ENCODE data around the gene JMJD1C.

The JMJD1C gene

DNA sequence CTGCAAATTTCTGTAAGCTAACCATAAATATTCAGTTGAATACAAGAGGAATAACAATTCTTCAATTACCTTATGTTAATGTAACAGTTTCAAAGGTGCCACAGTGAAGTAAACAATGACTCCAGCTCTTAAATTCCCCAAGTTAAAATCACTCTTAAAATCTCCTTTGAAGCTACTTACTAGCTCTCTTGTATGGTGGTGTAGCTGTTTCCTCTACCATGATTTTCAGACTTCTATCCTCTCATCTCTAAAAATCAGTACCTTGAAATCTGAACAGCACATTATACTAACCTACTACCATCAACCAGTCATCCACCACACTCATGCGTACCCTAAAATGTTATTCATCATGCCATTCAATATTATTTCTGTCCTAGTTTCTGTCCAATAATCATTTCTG, 29.6 kb downstream of the JMJD1C start:
- DNase-seq (ENCODE audit: low read depth in 3 of 3): no peak

DNA sequence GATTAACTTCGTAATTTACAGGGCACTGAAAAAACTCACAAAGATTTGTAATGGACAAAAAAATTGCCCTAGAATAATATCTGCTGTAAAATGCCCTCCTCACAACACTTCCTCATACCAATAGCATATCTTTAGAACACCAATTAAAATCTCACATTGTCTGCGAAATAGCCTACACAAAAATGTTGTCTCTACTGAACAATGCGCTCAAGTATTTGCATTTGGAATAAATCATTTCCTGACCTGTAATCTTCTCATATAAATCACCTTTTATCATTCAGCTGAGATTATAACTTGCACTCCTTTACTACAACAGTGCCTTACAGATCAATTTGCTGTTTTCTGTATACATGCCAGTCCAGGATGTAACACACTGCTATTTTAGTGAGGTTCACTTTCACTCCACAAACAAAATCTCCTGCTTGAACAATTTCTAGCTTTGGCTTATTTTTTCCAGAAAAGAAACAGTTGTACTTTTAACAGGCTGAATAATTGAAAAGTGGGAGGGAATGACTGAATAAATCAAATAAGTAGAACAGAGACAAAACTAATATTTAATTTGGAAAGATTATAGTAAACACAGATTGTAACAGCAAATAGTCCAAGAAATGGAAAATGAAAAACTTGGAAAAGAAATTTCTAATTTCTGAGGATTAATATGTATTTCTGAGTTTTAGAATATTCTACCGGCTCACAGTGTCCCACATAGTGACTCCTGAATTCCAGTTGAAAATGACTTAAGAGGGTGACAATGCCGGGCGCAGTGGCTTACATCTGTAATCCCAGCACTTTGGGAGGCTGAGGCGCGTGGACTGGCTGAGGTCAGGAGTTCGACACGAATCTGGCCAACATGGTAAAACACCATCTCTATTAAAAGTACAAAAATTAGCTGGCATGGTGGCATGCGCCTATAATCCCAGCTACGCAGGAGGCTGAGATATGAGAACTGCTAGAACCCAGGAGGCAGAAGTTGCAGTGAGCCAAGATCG, 30.6 kb downstream of the JMJD1C start:
- DNase-seq (ENCODE audit: low read depth in 3 of 3): no peak

DNA sequence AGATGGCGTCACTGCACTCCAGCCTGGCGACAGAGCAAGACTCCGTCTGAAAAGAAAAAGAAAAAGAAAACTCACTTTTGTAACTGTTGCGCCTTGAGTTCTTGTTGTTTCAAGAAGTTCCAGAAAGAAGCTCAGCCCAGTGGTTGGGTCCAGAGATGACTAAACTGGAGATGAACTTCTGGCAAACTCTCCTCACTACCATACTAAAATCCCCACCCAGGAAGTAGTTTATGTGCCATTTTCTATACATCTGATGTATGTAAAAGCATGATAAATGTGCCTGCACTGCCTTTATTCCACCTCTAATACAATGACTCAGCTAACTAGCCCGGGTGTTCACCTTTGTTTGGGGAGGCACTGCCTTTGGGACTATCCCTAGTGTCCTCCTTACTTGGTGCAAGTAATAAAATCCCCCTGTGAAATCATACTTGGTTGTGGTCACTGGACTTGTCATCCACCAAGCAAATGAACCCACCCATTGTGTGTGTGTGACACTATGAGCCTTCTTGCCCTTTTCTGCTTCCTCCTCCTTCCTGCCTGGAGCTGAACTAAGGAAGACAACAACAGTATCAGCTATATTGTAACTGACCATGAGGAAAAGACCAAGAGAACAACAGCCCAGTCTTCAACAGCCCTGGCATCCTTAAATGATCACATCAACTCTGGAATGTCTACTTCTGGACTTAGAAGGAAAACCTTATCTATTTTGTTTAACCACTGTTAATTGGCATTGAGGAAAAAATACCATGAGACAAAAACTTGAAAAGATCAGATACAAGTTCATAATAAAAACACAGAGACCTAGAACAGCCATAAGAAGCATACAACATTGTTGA, 33.6 kb downstream of the JMJD1C start:
- no peak for DNase-seq (ENCODE audit: low read depth in 3 of 3)

DNA sequence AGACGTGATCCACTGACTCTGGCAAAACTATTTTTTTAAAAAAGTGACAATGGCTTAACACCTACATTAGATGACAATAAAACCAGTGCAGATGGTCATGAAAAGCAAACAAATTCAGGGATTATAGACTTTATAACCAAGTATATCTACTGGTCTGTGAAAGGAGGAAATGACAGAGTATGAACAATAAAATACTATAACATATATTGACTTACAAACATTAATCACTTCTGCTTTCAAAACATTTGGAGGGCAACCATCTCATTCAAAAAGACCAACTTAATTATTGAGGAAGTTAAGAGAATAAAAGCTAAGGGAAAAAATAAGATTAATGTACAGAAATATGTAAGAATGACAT, 34.8 kb downstream of the JMJD1C start:
- no peak for DNase-seq (ENCODE audit: low read depth in 3 of 3)

DNA sequence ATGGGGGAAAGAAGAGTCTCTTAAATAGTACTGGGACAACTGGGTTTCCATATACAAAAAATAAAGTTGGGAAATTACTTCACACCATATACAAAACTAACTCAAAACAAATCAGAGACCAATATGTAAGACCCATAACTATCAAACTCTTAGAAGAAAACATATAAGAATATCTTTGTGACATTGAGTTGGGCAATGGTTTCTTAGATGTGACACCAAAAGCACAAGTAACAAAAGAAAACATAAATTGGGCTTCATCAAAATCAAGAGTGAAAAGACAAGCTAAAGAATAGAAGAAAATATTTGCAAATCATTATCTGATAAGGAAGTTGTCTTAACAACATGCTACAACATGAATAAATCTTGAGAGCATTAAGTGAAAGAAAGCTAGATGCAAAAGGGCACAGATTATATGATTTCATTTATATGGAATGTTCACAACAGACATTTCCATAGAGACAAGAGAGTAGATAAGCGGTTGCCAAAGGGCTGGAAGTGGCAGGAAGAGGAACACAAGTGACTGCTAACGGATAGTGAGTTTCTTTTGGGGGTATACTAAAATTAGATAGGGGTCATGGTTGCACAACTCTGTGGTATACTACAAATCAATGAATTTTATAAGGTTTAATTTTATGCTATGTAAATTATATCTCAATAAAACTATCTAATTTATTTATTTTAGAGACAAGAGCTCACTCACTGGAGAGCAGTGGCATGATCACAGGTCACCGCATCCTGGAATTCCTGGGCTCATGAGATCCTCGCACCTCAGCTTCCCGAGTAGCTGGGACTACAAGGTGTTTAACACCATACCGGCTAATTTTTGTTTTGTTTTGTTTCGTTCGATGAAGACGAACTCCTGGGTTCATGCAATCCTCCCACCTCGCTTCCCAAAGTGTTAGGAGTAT, 35.4 kb downstream of the JMJD1C start:
- DNase-seq (ENCODE audit: low read depth in 3 of 3): no peak

DNA sequence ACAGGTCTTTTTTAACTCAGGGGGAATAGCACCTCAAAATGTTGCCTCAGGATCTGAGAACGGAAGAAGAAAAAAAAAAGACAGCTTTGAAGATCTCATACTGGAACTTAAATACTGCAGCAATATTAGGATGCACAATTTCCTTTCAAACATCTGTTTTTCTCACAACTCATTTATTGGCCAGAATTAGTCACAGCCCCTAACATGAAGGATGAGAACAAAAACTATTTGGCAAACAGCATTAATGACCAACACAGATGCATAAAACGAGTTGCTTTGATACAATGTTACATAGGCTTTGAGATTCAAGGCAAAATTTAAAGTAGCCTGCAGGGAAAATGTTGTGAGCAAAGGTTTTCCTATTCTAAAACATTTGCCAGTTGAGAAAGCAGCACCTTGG, 36.5 kb downstream of the JMJD1C start:
- DNase-seq (ENCODE audit: low read depth in 3 of 3): no peak

DNA sequence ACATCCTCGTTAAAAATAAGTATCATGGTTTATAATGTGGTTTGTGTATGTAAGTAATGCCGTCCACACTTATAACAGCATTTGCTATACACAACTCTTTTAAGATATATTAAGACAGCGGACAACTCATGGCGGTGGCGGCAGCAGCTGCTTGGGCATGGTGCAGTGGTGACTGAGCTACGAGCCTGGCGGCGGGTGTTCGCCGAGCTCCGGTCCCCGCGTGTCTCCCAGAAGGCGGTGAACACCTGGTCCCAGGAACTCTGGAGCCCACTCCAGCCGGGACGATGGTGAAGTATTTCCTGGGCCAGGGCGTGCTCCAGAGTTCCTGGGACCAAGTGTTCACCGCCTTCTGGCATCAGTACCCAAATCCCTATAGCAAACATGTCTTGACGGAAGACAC, 38.8 kb downstream of the JMJD1C start:
- DNase-seq (ENCODE audit: low read depth in 3 of 3): no peak

DNA sequence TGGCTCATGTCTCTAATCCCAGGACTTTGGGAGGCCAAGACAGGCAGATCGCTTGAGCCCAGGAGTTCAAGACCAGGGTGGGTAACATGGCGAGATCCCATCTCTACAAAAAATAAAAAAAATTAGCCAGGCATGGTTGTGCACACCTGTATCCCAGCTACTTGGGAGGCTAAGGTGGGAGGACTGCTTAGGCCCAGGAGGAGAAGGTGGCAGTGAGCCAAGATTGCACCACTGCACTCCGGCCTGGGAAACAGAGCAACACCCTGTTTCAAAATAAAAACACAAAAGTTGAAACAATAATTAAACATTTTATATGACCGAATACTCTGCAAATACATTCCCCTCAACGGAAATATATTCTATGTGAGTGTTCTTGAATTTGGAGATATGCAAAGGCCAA, 40.3 kb downstream of the JMJD1C start:
- no peak for DNase-seq (ENCODE audit: low read depth in 3 of 3)

DNA sequence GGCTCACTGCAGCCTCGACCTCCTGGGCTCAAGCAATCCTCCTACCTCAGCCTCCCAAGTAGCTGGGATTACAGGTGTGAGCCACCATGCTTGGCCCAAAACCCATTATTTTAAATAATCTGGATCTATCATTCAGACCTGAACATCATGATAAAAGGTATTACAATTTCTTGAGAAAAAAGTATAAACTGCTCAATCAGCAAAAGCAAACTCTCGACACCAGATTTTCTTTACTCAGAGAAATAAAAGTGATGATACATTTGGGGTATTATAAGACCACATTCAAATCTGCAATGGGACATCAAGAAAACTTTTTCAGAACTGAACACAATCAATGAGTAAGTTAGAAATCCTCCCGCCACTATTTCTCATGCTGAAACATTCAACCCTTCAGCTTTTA, 41.2 kb downstream of the JMJD1C start:
- DNase-seq (ENCODE audit: low read depth in 3 of 3): no peak

DNA sequence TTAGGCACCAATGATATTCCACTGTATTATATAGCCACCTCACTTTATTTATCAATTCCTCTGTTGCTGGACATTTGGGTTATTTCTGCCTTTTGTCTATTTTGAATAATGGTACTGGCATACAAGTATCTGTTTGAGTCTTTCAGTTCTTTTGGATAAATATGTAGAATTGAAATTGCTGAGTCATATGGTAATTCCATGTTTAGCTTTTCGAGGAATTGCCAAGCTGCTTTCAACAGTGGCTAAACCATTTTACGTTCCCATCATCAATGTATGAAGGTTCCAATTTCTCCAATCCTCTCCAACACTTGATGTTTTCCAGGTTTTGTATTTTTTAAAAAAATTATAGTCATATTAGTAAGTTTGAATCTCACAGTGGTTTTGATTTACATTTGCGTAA, 42.3 kb downstream of the JMJD1C start:
- DNase-seq (ENCODE audit: low read depth in 3 of 3): no peak

DNA sequence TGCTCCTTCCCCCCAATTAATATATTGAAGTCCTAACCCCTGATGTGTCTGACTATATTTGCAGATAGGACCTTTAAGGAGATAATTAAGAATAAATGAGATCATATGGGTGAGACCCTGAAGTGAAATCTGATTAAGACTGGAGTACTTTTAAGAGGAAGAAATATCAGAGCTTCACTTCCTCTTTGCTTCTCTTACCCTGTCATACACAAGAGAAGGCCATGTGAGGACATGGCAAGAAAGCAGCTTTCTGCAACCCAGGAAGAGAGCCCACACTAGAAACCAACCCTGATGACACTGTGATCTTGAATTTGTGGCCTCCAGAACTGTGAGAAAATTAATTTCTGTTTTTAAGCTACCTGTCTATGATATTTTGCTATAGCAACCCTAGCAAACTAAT, 44.2 kb downstream of the JMJD1C start:
- no peak for DNase-seq (ENCODE audit: low read depth in 3 of 3)

DNA sequence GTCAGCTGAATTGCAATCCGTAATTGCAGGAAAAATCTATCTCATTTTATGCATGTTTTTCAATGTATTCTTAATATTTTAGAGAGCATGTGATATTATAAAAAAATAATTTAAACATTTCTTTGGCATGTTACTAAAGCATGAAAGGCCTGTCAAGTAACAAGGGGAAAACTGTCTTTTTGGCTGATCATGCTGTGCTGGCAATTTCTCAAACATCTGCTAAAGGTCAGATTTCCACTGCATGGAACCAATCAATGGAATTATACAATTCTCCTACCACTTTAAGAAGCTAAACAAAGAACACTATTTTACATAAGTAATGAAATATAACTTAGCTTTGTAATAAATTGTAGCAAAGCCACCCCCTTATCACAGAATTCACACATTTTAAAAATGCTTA, 49.4 kb downstream of the JMJD1C start:
- DNase-seq (ENCODE audit: low read depth in 3 of 3): no peak

DNA sequence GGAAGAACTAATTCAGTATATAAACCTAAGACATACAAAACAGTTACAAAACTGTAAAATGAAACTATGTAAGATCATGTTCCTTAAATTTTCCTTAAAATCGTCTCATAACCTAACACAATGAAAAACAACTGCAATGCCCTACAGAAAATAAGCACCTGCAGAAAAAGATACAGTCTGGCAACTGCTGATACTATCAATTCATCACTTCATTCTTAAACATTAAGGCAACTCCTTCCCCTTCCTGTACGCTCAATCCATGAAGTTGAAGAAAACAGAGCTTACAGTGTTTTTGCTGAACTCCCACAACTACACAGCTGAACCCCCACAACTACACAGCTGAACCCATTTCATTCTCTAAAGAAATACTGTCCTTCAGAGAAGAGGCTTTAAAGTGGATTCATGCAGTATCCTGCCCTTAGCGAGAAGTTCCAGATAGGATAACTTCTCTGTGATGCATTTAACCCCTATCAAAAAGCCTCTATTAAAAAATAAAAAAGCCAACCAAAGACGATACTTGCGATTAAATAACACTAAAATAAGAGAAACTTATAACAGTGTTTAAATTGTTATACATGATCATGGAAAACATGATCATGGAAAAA, 50.0 kb downstream of the JMJD1C start:
- DNase-seq (ENCODE audit: low read depth in 3 of 3): no peak

DNA sequence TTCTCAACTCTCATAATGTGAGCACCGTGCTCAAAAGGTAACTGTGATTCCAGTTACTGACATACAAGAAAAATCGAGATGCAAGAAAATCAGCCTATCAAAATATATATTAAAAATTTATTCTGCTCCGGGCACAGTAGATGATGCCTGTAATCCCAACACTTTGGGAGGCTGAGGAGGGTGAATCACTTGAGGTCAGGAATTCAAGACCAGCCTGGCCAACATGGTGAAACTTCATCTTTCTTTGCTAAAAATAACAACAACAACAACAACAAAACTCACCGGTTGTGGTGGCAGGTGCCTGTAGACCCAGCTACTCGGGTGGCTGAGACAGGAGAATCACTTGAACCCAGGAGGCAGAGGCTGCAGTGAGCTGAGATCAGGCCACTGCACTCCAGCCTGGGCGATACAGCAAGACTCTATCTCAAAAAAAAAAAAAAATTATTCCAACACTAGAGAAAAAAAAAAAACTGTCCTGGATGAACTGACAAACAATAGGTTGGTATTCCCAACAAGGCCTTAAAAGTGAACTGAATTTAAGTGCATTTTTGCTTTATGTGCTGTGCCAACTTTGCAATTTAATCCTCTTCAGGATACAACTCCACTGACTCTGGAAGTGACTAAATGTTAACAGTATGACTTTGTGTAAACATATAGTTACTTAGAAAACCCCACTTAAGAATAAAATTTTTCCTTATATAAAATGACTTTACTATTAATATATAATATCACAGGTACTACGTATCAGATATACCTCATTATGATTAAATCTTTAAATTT, 51.1 kb downstream of the JMJD1C start:
- DNase-seq (ENCODE audit: low read depth in 3 of 3): no peak

DNA sequence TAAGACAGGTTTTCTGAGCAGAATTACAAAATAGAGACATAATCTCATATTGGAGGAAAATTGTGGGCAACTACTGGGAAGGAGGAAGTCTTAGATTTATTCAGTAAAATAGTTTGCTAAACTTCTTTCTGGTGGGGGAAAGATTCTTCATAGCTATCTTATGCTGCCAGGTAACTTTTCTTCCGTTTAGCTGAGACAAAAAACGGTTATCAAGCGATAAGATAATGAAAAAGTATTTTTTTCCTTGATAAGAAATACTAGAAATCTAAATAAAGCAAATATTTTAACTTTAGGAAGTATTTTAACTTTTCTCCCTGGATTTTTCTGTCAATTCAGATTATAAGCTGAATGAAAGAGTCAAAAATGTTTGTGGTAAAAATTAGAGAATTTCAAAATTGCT, 52.3 kb downstream of the JMJD1C start:
- no peak for DNase-seq (ENCODE audit: low read depth in 3 of 3)

DNA sequence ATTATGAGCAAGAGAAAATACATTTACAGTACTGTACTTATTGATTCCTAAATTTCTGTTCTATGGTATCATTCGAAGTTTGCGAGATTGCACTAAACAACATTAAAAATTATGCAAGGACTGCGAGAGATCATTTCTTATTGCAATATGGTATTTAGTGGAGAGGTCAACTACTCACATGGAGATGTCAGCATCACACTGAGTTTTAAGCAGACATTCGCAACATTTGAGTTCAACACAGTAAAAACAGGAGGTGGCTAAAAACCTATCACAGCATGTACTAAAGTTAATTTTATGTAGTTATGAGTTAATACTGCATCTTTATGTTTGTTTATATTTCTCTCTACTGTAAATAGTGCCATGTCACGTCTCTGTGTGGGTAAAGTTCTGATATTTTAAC, 53.5 kb downstream of the JMJD1C start:
- DNase-seq (ENCODE audit: low read depth in 3 of 3): no peak

DNA sequence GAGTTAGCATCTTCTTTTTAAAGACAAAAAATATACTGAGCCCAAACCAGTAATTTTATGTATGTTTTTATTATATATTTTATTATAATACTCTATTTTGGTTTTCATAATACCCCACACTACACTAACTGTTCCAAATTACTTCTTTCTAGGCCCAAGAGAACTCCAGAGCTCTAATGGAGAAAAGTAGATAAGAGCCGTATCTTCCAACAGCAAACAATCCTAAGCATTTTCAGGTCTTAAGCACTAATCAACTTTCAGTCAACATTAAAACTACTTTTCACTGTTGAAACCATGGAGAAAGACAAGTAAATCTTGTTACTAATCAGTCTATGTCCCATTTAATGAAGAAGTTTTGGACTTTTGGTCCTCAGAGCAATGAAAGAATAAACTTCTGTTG, 55.1 kb downstream of the JMJD1C start:
- no peak for DNase-seq (ENCODE audit: low read depth in 3 of 3)

DNA sequence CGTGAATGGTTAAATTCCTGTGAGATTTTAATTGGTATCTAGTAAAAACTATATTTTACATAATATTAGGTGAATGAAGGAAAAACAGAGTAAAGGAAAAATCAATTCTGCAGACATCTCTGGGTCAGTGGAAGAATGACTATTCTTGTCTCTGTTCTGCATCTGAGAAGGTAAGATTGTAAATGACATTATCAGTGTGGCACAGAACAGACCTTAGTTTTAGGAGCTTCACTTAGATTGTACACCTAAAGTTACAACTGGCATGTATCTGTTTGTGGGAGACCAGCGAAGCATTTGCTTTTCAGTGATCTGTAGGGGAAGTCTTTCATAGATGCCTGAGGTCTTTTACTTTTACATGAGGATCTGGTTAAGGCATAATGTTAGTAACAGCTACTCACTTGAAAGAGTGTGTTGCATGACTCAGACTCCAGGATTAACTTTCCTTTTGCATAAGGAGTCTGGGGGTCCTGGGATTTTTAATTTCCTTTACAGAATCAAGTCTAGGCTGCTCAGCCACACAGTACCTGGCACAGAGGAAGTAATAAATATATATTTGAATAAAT, 56.2 kb downstream of the JMJD1C start:
- DNase-seq (ENCODE audit: low read depth in 3 of 3): no peak

DNA sequence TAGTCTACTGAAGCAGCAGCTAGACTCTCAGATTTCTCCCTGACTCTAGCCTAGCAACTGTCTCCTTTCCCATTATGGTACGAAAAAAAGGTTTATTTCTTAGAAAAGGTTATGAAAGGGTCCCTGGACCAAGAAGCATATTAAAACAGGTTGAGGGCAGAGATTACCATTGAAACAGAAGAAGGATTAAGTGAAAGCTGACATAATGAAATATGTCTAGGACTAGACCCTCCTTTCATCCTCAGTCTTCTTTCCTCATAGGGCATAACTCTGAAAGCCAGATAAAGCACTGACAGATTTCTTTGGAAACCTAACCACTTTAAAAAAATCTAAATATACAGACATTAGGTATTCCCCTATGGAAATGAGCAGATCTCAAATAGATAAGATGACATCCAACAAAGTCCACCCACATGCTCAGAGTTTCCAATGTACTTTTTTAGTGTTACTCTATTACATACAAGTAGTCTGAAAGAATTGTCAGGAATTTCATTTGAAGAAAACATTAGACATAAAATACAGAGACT, 58.6 kb downstream of the JMJD1C start:
- DNase-seq (ENCODE audit: low read depth in 3 of 3): no peak

DNA sequence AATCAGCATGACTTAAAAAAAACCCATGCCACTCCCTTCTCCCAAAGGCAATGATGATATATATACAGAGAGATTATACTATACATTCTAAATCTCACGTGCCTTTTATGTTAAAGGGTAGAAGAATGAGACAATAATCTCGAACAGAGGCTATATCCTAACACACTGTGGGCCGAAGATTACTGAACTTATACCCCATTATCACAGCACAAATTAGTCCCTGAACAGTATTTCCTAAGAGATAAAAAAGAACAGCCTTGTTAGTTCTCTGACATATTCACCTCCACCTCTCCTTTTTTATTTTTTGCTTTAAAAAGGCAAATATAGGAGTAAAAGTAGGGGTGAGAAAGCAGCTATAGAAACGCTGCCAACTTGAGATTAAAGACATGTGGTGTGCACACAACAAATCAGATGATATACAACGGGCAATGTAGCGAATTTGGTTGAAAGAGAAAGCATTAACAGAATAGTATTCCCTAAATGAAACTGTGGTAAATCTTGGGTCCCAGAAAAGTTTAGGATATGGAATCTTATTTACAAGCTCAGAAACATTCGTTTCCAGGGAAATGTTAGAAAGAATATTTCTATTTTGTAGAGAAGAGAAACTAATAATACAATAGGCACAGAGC, 69.5 kb downstream of the JMJD1C start:
- DNase-seq (ENCODE audit: low read depth in 3 of 3): no peak
